Fibroblast of pulmonary artery (primary cell): ENCODE data around the gene FAM186B.
A peak's percentile ranks its signal among the peaks of the same experiment; 100 is the strongest.

Experiments
- DNase-seq: peaks from one replicate; pipeline ENCODE4 v3.0.0-alpha.2; 2010; ENCODE audit warnings: low read depth
- H3K4me3 ChIP-seq: replicated peaks from 2 replicates; pipeline ENCODE4 v1.5.1; 2011; ENCODE audit warnings: low read depth, mild to moderate bottlenecking, control low read depth, low read length, moderate library complexity
- TF ChIP-seq, protein P1 (sequence below): IDR thresholded peaks from 2 replicates; pipeline ENCODE4 v1.5.1; 2011; ENCODE audit warnings: mild to moderate bottlenecking, control low read depth, low read length, inconsistent platforms; ENCODE audit errors: missing control alignments

Gene FAM186B

DNA sequence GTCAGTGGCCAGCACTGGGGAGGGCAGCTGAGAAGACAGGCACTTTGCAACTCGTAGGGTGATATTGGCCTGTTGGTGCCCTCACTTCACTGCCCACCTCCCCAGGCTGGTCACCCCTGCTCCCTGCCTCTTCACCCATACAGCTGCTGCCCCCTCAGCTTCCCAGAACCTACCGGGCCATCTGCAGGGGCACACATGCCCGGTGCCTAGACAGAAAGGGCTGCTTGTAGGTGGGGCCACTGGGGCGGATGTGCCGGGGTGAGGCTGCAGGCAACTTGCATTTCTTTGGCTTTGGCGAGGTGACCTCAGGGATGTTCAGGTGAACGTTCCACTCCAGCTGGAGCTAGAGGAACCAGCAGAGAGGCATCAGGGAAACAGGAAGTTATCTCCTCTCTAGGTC lies 17.2 kb downstream of the FAM186B start:
- no peak for DNase-seq
- TF ChIP-seq, protein P1, sequence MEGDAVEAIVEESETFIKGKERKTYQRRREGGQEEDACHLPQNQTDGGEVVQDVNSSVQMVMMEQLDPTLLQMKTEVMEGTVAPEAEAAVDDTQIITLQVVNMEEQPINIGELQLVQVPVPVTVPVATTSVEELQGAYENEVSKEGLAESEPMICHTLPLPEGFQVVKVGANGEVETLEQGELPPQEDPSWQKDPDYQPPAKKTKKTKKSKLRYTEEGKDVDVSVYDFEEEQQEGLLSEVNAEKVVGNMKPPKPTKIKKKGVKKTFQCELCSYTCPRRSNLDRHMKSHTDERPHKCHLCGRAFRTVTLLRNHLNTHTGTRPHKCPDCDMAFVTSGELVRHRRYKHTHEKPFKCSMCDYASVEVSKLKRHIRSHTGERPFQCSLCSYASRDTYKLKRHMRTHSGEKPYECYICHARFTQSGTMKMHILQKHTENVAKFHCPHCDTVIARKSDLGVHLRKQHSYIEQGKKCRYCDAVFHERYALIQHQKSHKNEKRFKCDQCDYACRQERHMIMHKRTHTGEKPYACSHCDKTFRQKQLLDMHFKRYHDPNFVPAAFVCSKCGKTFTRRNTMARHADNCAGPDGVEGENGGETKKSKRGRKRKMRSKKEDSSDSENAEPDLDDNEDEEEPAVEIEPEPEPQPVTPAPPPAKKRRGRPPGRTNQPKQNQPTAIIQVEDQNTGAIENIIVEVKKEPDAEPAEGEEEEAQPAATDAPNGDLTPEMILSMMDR = no peak
- H3K4me3 ChIP-seq = no peak overlapping the region

DNA sequence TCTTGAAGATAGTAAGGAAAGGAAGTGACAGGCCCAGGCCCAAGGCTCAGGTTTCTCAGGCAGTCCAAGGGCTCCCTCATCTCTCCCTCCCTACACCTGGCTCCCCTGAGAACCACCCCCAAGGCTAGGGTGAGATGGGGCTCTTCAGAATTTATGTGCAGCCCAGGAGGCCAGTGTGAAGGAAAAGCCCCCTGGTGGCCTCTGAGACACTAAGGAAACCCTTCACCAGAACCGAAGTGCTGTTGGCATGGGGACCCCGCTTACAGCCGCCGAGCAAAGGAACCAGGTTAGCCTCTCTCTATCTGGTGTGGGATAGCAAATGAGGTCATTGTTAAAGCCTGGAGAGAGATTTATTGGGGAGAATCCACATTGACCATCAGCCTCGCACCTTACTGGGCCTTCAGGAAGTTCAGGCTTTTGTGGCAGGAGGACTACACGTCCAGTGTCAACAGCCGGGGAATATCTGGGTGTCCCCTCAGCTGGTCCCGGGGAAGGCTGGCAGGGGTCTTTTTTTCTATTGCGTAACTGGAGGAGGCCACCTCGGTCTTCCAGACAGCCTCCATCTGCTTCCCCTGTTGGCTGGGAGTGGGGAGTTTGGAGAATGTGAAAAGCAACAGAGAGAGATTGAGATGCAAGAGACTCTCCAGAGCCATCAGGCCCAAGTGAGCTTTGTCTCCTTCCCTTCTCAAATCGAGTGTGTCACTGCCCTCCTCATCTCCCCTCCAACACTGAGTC lies 18.1 kb downstream of the FAM186B start:
- TF ChIP-seq, protein P1 = no peak
- DNase-seq = no peak
- no peak overlapping the region for H3K4me3 ChIP-seq

GRCh38 chr12:49585477-49586459 lies 19.7 kb downstream of the FAM186B start:
- TF ChIP-seq, protein P1 = no peak
- H3K4me3 ChIP-seq = no peak overlapping the region
- DNase-seq = no peak

DNA sequence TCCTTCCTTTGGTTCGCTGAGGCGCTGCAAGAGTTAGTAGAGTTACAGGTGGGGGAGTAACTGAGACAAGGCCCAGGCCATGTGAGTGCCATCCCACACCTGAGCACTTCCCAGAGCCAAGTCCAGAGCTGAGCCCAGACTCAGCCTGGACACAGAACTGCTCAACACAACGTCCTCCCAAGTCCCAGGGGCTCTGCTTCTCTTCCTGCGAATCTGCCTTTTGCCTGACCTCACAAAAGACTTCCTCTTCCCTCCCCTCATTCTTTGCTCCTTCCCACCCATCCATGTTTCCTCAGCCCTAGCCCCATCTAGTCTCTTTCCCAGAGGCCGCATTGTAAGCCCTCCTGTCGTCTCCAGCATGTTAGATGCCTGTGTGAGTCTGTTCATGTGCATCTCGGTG lies 20.8 kb downstream of the FAM186B start:
- H3K4me3 ChIP-seq = no peak overlapping the region
- DNase-seq = no peak
- TF ChIP-seq, protein P1 = no peak

- DNase-seq = peak; percentile 63
- no peak overlapping the region for H3K4me3 ChIP-seq
- TF ChIP-seq, protein P1 = no peak
Measured at GRCh38 chr12:49583366-49584094, 21.9 kb downstream of the FAM186B start.

GRCh38 chr12:49582850-49583249 lies 22.6 kb downstream of the FAM186B start:
- H3K4me3 ChIP-seq = no peak overlapping the region
- peak; percentile 35 for DNase-seq
- TF ChIP-seq, protein P1 = no peak
